RWPE1 (cell line): ENCODE data around the gene KCNE2.

Source experiments
- CTCF ChIA-PET: fragments of 350-600 bp; sonication (Branson Sonifier 250); formaldehyde crosslinking; extraction: SDS; loops from one replicate; lab custom pipeline; 2021; lab: Yijun Ruan, JAX
- POLR2A ChIA-PET: fragments of 400-600 bp; formaldehyde crosslinking; extraction: SDS; loops from one replicate; lab custom pipeline; 2020; ENCODE audit warnings: antibody characterized with exemption; ENCODE audit not compliant: low non-redundant PET; lab: Yijun Ruan, JAX
- DNase-seq: peaks from one replicate; pipeline ENCODE4 v3.0.0; 2012; ENCODE audit warnings: low spot score
- H3K27ac ChIP-seq: fragments of 450-650 bp; 2 replicates; pipeline ENCODE4 v1.5.1; 2017
- TF ChIP-seq, protein P1 (sequence below): fragments of 450-650 bp; conservative IDR thresholded peaks from 2 replicates; pipeline ENCODE4 v1.5.1; 2017; ENCODE audit warnings: low read depth, mild to moderate bottlenecking

KCNE2 gene

GRCh38 chr21:34340061-34340460 is 23.7 kb upstream of the KCNE2 start:
- no peak overlapping the region for H3K27ac ChIP-seq
- ChIA-PET POLR2A (no interaction called here), CTCF (no interaction called here)
- TF ChIP-seq, protein P1, sequence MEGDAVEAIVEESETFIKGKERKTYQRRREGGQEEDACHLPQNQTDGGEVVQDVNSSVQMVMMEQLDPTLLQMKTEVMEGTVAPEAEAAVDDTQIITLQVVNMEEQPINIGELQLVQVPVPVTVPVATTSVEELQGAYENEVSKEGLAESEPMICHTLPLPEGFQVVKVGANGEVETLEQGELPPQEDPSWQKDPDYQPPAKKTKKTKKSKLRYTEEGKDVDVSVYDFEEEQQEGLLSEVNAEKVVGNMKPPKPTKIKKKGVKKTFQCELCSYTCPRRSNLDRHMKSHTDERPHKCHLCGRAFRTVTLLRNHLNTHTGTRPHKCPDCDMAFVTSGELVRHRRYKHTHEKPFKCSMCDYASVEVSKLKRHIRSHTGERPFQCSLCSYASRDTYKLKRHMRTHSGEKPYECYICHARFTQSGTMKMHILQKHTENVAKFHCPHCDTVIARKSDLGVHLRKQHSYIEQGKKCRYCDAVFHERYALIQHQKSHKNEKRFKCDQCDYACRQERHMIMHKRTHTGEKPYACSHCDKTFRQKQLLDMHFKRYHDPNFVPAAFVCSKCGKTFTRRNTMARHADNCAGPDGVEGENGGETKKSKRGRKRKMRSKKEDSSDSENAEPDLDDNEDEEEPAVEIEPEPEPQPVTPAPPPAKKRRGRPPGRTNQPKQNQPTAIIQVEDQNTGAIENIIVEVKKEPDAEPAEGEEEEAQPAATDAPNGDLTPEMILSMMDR: no peak
- no peak for DNase-seq

DNA sequence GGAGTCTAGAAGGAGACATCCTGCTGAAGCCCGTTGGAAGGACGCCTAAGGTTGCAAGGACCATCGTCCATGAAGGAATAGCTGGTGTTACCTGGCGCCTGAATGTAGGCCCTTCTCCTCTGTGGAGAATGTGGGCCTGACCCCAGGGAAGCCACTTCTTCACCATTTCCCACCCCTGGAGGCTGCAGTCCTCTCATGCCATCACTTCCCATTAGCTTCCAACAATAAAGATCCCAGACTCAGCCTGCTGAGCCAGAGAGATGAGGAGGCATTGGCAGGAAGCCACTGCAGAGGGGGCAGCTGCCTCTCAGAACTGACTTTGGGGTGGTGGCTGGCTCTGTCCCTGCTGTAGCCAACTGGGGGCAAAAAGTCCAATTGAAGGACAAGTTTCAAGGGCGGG is 21.3 kb upstream of the KCNE2 start:
- POLR2A ChIA-PET: no interaction called here
- CTCF ChIA-PET: interaction anchor here (1.3 kb wide), 1 partner anchor 418 kb away, joined by 4 read pairs; no protein-coding TSS in a partner anchor
- no peak for DNase-seq
- TF ChIP-seq, protein P1: no peak
- H3K27ac ChIP-seq: no peak overlapping the region

DNA sequence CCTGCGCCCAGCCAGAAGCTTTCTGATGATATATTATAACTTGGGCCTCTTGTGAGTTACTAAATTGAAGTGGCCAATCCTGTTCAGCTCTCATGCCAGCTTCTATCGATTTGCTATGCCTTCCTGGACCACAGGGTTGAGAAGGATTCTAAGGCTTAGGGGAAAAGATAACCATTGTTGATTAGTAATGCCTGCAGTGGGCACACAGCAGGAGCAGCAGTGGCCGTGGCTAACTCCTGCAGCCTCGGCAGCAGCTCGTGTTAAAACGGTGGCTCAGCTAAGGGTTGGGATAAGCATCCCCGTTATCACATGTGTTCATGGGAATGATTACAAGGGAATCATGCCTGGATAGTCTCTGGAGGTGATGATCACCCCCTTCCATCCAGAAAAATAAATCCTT is 20.5 kb upstream of the KCNE2 start:
- H3K27ac ChIP-seq: no peak overlapping the region
- ChIA-PET POLR2A (no interaction called here), CTCF (interaction anchor here (0.6 to 1.3 kb wide), 2 partner anchors 134 to 419 kb away, joined by 3 to 4 read pairs; no protein-coding TSS in a partner anchor)
- TF ChIP-seq, protein P1: no peak
- no peak for DNase-seq

DNA sequence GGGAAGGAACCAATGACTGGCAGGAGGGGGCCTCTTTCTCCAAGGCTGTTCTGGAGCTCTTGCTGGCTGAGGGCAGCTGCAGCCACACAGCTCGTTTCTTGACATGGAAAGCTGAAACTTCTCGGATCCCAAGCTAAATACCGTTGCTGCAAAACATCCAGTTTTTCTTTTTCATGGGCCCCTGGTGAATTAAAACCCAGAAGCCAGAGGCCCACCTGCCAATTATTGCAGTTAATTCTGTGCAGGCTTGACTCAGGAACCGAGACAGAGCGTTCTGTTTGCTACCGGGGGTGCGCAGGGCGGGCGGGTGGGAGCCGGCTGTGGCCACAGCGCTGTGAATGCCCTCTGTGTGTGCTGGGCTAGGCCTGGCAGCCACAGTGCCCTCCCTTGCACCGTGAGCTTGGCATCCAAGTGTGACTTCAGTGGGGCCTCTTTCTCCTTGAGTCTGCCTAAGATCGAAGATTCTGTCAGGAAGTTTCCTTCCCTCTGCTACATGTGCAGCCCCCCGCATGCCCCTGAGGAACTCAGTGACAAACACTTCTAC is 19.9 kb upstream of the KCNE2 start:
- ChIA-PET POLR2A (no interaction called here), CTCF (interaction anchor here (0.6 kb wide), 1 partner anchor 135 kb away, joined by 3 read pairs; no protein-coding TSS in a partner anchor)
- no peak overlapping the region for H3K27ac ChIP-seq
- TF ChIP-seq, protein P1: no peak
- DNase-seq: no peak

- DNase-seq: no peak
- no peak overlapping the region for H3K27ac ChIP-seq
- ChIA-PET POLR2A (no interaction called here), CTCF (no interaction called here)
- TF ChIP-seq, protein P1: no peak
Observed at GRCh38 chr21:34344584-34344983, 19.2 kb upstream of the KCNE2 start.

DNA sequence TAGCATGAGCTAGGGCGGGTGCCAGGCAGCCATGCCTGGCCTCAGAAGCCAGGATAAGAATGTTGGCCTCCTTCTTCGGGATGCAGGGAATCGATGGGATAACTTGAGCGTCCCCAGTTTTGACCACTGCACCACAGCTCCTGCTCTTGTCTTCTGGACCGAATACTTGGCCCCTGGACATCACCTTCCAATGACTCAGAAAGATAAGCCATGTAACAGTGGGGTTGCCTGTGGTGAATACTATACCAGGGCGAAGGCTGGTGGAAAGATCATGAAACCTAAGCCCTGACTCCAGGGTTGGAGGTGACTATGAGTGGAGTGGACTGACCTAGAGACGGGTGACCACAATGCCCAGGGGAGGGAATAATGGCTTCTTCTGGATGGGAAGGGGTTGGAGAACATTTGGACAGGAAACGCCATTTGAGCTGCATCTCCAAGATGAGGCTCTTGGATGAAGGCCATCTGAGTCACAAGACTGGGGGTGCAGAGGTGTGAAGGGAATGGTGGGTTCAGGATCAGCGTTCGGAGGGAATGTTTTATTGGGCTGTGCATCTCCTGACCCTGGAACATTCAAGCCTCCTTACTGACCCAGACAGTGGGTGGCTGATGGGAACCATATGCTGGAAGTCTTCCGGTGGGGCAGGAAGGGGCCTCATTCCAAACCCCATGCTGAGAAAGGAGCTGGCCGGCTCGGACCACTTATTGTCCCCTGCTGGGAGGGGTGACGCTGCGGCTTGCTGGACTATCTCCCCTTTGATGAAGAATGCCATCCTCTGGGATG is 18.5 kb upstream of the KCNE2 start:
- ChIA-PET POLR2A (no interaction called here), CTCF (interaction anchor here (0.6 to 1.5 kb wide), 2 partner anchors 421 to 1633 kb away, joined by 5 to 10 read pairs; no protein-coding TSS in a partner anchor)
- TF ChIP-seq, protein P1: no peak
- no peak overlapping the region for H3K27ac ChIP-seq
- DNase-seq: no peak
